Measurements from ENCODE around the gene C1orf198.

Gene C1orf198

GRCh38 chr1:230868736-230869385, 540 bp upstream of the C1orf198 start:
- H4K5ac ChIP-seq (ENCODE audit: low read length), result peak overlapping the region; percentile 81
- H2BK5ac ChIP-seq (ENCODE audit: low read length), result peak overlapping the region; percentile 87
- peak overlapping the region; percentile 10 for H3K4me3 ChIP-seq (ENCODE audit: low read length)
- peak overlapping the region; percentile 70 for H4K8ac ChIP-seq (ENCODE audit: low read depth, low read length)
- peaks cover 14% of the 10 kb centered on the region for H3K79me1 ChIP-seq (ENCODE audit: low read length)
- peak overlapping the region; percentile 92 for H3K9ac ChIP-seq (ENCODE audit: low read length)
- no peak overlapping the region for H2AK5ac ChIP-seq (ENCODE audit: low read length)
- peak overlapping the region; percentile 66 for H3K23ac ChIP-seq (ENCODE audit: low read length)
- no peaks in the 10 kb centered on the region for H3K27me3 ChIP-seq (ENCODE audit: insufficient read depth, low read length, poor library complexity)
- peak overlapping the region; percentile 95 for H3K56ac ChIP-seq (ENCODE audit: low read length)
- no CpG with 5 or more reads among the region's 40 CpGs for WGBS (ENCODE audit: extremely low coverage, insufficient coverage, low lambda C conversion rate)
- no peak overlapping the region for H2BK15ac ChIP-seq (replicated peaks; ENCODE audit: low read depth)
- peaks cover 14% of the 10 kb centered on the region for H3K79me2 ChIP-seq (ENCODE audit: control insufficient read depth, insufficient read depth, low read length)
- peaks cover 4% of the 10 kb centered on the region for H3K4me1 ChIP-seq (ENCODE audit: control insufficient read depth, low read depth, low read length)
- DNase-seq, result peak; percentile 82
- H2BK120ac ChIP-seq (ENCODE audit: low read depth, low read length), result peak overlapping the region; percentile 89
- H3K27ac ChIP-seq (ENCODE audit: low read depth, low read length), result peak overlapping the region; percentile 96
- peak overlapping the region; percentile 74 for H3K4me2 ChIP-seq (ENCODE audit: low read length)
- H3K4ac ChIP-seq (ENCODE audit: low read depth, low read length), result peak overlapping the region; percentile 62
- no peaks in the 10 kb centered on the region for H3K36me3 ChIP-seq (ENCODE audit: control insufficient read depth, insufficient read depth, low read length)
- H3K18ac ChIP-seq (ENCODE audit: low read length), result peak overlapping the region; percentile 88

GRCh38 chr1:230867101-230867902, 1.0 kb downstream of the C1orf198 start:
- H3K36me3 ChIP-seq (ENCODE audit: control insufficient read depth, insufficient read depth, low read length), result no peaks in the 10 kb centered on the region
- H3K79me2 ChIP-seq (ENCODE audit: control insufficient read depth, insufficient read depth, low read length), result peaks cover 14% of the 10 kb centered on the region
- H3K18ac ChIP-seq (ENCODE audit: low read length), result peak overlapping the region; percentile 52
- H3K4ac ChIP-seq (ENCODE audit: low read depth, low read length), result no peak overlapping the region
- no peak overlapping the region for H2AK5ac ChIP-seq (ENCODE audit: low read length)
- H4K8ac ChIP-seq (ENCODE audit: low read depth, low read length), result no peak overlapping the region
- H3K27ac ChIP-seq (ENCODE audit: low read depth, low read length), result no peak overlapping the region
- no peak overlapping the region for H2BK5ac ChIP-seq (ENCODE audit: low read length)
- peaks cover 4% of the 10 kb centered on the region for H3K4me1 ChIP-seq (ENCODE audit: control insufficient read depth, low read depth, low read length)
- H3K27me3 ChIP-seq (ENCODE audit: insufficient read depth, low read length, poor library complexity), result no peaks in the 10 kb centered on the region
- no peak overlapping the region for H2BK120ac ChIP-seq (ENCODE audit: low read depth, low read length)
- H2BK15ac ChIP-seq (replicated peaks; ENCODE audit: low read depth), result no peak overlapping the region
- H3K79me1 ChIP-seq (ENCODE audit: low read length), result peaks cover 17% of the 10 kb centered on the region
- no peak overlapping the region for H3K23ac ChIP-seq (ENCODE audit: low read length)
- H3K9ac ChIP-seq (ENCODE audit: low read length), result peak overlapping the region; percentile 95
- WGBS (ENCODE audit: extremely low coverage, insufficient coverage, low lambda C conversion rate), result no CpG with 5 or more reads among the region's 17 CpGs
- peak overlapping the region; percentile 97 for H3K4me3 ChIP-seq (ENCODE audit: low read length)
- peak overlapping the region; percentile 99 for H3K56ac ChIP-seq (ENCODE audit: low read length)
- DNase-seq, result no peak
- H3K4me2 ChIP-seq (ENCODE audit: low read length), result peak overlapping the region; percentile 93
- no peak overlapping the region for H4K5ac ChIP-seq (ENCODE audit: low read length)

GRCh38 chr1:230866171-230867070, 1.9 kb downstream of the C1orf198 start:
- Histone ChIP-seq H3K9ac (ENCODE audit: low read length) (peak overlapping the region; percentile 95), H3K79me1 (ENCODE audit: low read length) (peaks cover 17% of the 10 kb centered on the region), H2BK120ac (ENCODE audit: low read depth, low read length) (no peak overlapping the region), H3K4me1 (ENCODE audit: control insufficient read depth, low read depth, low read length) (peaks cover 4% of the 10 kb centered on the region), H2BK5ac (ENCODE audit: low read length) (no peak overlapping the region), H4K8ac (ENCODE audit: low read depth, low read length) (no peak overlapping the region), H3K56ac (ENCODE audit: low read length) (no peak overlapping the region), H3K4me2 (ENCODE audit: low read length) (peak overlapping the region; percentile 93), H3K36me3 (ENCODE audit: control insufficient read depth, insufficient read depth, low read length) (no peaks in the 10 kb centered on the region), H4K5ac (ENCODE audit: low read length) (no peak overlapping the region), H3K23ac (ENCODE audit: low read length) (peak overlapping the region; percentile 37), H3K27ac (ENCODE audit: low read depth, low read length) (no peak overlapping the region), H3K18ac (ENCODE audit: low read length) (no peak overlapping the region), H3K4me3 (ENCODE audit: low read length) (no peak overlapping the region), H3K4ac (ENCODE audit: low read depth, low read length) (no peak overlapping the region), H3K27me3 (ENCODE audit: insufficient read depth, low read length, poor library complexity) (no peaks in the 10 kb centered on the region), H2BK15ac (replicated peaks; ENCODE audit: low read depth) (no peak overlapping the region), H2AK5ac (ENCODE audit: low read length) (no peak overlapping the region), H3K79me2 (ENCODE audit: control insufficient read depth, insufficient read depth, low read length) (peaks cover 17% of the 10 kb centered on the region)
- DNase-seq, result no peak
- no CpG with 5 or more reads among the region's 9 CpGs for WGBS (ENCODE audit: extremely low coverage, insufficient coverage, low lambda C conversion rate)

GRCh38 chr1:230865062-230865817, 3.1 kb downstream of the C1orf198 start:
- no peak overlapping the region for H3K9ac ChIP-seq (ENCODE audit: low read length)
- H3K79me1 ChIP-seq (ENCODE audit: low read length), result peaks cover 20% of the 10 kb centered on the region
- peak overlapping the region; percentile 26 for H3K56ac ChIP-seq (ENCODE audit: low read length)
- DNase-seq, result no peak
- no peak overlapping the region for H4K5ac ChIP-seq (ENCODE audit: low read length)
- no CpG with 5 or more reads among the region's 8 CpGs for WGBS (ENCODE audit: extremely low coverage, insufficient coverage, low lambda C conversion rate)
- H3K4me1 ChIP-seq (ENCODE audit: control insufficient read depth, low read depth, low read length), result peaks cover 4% of the 10 kb centered on the region
- H4K8ac ChIP-seq (ENCODE audit: low read depth, low read length), result no peak overlapping the region
- H3K79me2 ChIP-seq (ENCODE audit: control insufficient read depth, insufficient read depth, low read length), result peaks cover 18% of the 10 kb centered on the region
- no peak overlapping the region for H3K4me2 ChIP-seq (ENCODE audit: low read length)
- no peak overlapping the region for H2BK120ac ChIP-seq (ENCODE audit: low read depth, low read length)
- H2BK5ac ChIP-seq (ENCODE audit: low read length), result no peak overlapping the region
- peak overlapping the region; percentile 32 for H3K23ac ChIP-seq (ENCODE audit: low read length)
- no peak overlapping the region for H3K4ac ChIP-seq (ENCODE audit: low read depth, low read length)
- H3K4me3 ChIP-seq (ENCODE audit: low read length), result no peak overlapping the region
- H3K27me3 ChIP-seq (ENCODE audit: insufficient read depth, low read length, poor library complexity), result no peaks in the 10 kb centered on the region
- no peak overlapping the region for H3K18ac ChIP-seq (ENCODE audit: low read length)
- H2BK15ac ChIP-seq (replicated peaks; ENCODE audit: low read depth), result no peak overlapping the region
- no peak overlapping the region for H2AK5ac ChIP-seq (ENCODE audit: low read length)
- no peaks in the 10 kb centered on the region for H3K36me3 ChIP-seq (ENCODE audit: control insufficient read depth, insufficient read depth, low read length)
- no peak overlapping the region for H3K27ac ChIP-seq (ENCODE audit: low read depth, low read length)

- no peak for DNase-seq
- no peaks in the 10 kb centered on the region for H3K36me3 ChIP-seq (ENCODE audit: control insufficient read depth, insufficient read depth, low read length)
- no CpG with 5 or more reads among the region's 9 CpGs for WGBS (ENCODE audit: extremely low coverage, insufficient coverage, low lambda C conversion rate)
- H3K23ac ChIP-seq (ENCODE audit: low read length), result no peak overlapping the region
- H3K27me3 ChIP-seq (ENCODE audit: insufficient read depth, low read length, poor library complexity), result no peaks in the 10 kb centered on the region
- H3K27ac ChIP-seq (ENCODE audit: low read depth, low read length), result no peak overlapping the region
- peak overlapping the region; percentile 4 for H3K9ac ChIP-seq (ENCODE audit: low read length)
- peaks cover 22% of the 10 kb centered on the region for H3K79me1 ChIP-seq (ENCODE audit: low read length)
- H2BK5ac ChIP-seq (ENCODE audit: low read length), result no peak overlapping the region
- no peak overlapping the region for H3K4me2 ChIP-seq (ENCODE audit: low read length)
- peaks cover 4% of the 10 kb centered on the region for H3K4me1 ChIP-seq (ENCODE audit: control insufficient read depth, low read depth, low read length)
- H3K4ac ChIP-seq (ENCODE audit: low read depth, low read length), result no peak overlapping the region
- no peak overlapping the region for H4K5ac ChIP-seq (ENCODE audit: low read length)
- no peak overlapping the region for H3K4me3 ChIP-seq (ENCODE audit: low read length)
- H2BK15ac ChIP-seq (replicated peaks; ENCODE audit: low read depth), result no peak overlapping the region
- H3K79me2 ChIP-seq (ENCODE audit: control insufficient read depth, insufficient read depth, low read length), result peaks cover 21% of the 10 kb centered on the region
- H3K18ac ChIP-seq (ENCODE audit: low read length), result no peak overlapping the region
- H2BK120ac ChIP-seq (ENCODE audit: low read depth, low read length), result no peak overlapping the region
- no peak overlapping the region for H2AK5ac ChIP-seq (ENCODE audit: low read length)
- H3K56ac ChIP-seq (ENCODE audit: low read length), result no peak overlapping the region
- no peak overlapping the region for H4K8ac ChIP-seq (ENCODE audit: low read depth, low read length)
Observed at GRCh38 chr1:230864441-230864840, 3.9 kb downstream of the C1orf198 start.

Measured in mesendoderm (in vitro differentiated cells).